Stimulated activated naive CD4-positive, alpha-beta T cell (primary cell): ENCODE results near the gene ITGB3.
"Not testable (repeated sequence)": the region's sequence is repeated elsewhere in the genome, so short reads cannot be mapped to it uniquely, and the experiment has no call there.

Source experiments
- DNase-seq, 6 experiments: peaks; one replicate each; lab custom pipeline; 2025; lab: John Stamatoyannopoulos, UW

The ITGB3 gene

GRCh38 chr17:47253541-47254402 lies at the start of gene ITGB3:
Gene ITGB3 (plus strand): TSS chr17:47253827. CDS start chr17:47253862, 35 bp downstream.
- peak in 5 of 6 experiments; percentile 6 to 38 (median 25) for DNase-seq

DNA sequence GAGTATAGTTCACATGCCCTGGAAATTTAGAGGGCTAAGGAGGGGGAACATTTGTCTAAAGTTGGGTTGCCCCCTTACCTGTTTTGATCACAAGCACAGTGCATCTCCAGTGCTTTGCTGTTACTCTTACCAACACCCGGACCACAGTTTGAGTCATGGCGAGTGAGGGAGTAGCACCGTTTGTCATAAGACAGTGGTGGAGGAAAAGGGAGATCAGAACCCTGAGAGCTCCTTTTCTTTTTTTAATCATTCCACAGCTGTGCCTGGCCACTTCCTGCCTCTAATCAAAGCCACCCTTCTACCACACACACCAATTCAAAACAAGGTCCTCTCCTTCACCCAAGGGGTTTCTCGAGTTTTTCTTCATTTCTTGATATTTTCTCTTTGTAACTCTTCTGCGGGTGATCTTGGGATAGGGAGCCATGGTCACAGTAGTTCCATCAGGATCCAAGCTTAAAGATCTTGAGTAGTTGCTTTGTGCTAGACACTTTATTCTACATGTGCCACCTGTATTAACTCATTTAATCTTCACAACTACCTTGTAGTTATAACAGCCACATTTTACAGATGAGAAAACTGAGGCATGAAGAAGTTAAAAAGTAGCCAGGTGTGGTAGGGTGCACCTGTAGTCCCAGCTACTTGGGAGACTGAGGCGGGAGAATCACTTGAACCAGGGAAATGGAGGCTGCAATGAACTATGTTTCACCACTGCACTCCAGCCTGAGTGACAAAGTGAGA lies 49.5 kb upstream of the ITGB3 start:
- peak in 4 of 6 experiments; percentile 24 to 49 (median 28) for DNase-seq

DNA sequence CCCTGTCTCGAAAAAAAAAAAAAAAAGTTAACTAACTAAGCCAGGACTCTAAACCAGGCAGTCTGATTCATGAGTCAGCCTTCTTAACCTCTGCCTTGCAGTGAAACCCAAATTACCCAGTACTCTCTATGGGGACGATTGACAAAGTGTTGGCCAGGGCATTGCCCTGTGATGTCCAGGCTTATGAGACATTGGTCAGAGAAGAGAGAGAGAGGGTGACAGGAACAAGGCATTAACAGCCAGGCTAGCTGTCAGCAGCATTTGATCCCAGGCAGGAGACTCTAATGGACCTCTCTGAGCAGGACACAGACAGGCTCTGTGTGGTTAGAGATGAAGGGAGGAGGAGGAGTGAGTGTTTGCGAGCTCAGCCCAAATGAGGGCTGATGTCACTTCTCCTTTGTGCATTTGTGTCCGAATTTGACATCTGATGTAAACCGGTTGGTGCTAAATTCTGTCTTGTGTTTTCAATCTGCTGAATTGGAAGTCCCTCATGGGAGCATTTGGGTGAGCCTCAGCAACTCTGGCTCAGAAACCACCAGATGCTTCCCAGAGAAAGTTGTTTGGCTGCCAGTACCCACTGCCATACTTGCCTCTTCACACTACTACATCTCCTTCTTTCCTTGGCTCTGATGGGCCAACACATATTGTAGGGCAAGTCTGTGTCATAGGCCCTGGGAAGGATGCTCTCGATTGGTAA lies 48.8 kb upstream of the ITGB3 start:
- peak in 2 of 6 experiments; percentile 12 to 51 for DNase-seq

- DNase-seq: peak; percentile 19 to 68 (median 42)
Measured at GRCh38 chr17:47205419-47205963, 48.1 kb upstream of the ITGB3 start.

DNA sequence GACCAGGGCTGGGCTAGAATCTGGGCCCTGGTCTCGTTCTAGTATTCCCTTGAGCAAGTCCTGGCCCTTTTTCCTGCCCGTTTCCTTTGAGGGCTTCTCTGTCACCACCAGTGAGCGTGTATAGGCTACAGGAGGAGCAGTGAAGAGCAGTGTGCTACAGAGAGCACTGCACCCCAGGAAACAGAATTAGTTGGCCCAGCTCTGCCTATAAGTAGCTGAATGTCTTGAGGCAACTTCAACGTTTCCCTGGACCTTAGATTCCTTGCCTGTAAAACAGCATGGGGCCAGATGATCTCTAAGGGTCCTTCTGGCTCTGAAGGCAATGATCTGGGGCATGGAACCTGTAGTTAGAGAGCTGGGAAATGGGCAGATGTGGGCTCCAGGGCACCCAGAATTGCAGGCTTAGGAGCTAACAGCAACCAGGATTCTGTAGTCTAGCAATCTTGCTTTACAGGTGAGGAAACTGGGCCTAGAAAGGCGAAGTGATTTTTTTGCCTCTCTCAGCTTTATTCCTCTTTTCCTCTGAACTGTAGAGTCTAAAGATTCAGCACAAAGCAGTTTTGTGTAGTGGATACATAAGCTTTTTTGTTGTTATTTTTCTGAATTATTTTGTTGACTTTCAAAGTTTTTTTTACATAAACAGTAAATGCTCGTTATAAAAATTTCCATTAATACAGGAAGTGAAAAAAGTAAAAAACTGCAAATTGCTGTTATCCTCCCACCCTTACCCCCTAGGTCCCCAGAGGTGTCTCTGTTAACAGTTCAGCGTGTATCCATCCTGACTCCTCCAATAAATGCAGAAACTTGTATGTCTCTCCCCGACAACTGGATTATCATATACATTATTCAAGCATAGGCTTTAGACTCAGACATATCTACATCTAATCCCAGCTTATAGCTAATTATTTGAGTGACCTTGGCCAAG lies 46.2 kb upstream of the ITGB3 start:
- no peak for DNase-seq

DNA sequence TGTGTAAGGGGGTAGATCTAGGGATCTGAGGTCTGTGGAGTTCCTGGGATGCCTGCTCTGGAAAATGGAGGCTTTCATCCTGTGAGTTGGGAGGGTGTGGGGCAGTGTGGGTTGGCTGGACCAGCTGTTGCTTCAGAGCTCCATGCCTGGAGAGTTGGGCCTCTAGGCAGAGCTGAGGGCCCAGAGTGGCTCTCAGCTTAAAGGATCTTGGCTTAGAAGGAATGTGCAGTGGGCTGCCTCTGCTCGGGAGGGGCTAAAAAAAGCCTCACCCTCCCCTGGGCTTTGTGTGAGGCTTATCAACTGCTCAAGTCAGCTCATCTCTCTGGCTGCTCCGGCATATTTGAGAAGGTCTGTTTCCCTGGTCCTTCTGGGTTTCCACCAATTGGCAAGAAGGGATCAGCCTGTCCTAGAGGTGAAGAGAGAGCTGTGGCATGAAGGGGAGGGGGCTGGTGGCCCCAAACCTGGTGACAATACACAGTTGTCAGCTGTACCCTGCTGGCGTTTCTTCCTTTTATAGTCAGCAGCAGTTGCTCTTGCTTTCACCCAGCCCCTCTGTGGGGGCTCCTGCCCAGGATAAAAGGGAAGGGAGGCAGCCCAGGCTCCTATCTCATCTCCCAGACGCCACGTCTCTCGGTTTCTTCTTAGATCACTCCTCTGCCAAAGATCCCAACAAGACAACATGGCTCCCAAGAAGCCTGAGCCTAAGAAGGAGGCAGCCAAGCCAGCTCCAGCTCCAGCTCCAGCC lies 44.7 kb upstream of the ITGB3 start, which contains the start of gene MYL4:
Gene MYL4 (plus strand): TSS at position 605 of the 745 bp plus-strand sequence. CDS start 75 bp downstream, at position 680.
- no peak for DNase-seq

DNA sequence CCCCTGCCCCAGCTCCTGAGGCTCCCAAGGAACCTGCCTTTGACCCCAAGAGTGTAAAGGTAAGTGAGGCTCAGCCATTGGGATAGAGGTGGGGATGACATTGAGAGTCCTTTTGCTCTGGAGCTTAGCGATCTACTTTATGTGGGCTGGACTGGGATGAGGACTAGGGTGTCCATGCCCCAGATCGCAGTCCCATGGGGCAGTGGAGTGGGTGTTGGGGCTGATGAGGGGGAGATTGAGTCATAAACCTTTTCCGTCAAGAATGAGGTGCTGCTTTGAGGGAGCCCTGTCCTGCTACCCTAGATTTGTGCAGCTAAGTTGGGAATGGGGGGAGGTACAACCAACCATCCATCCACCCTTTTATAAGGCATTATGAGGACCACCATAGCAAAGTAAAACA lies 44.1 kb upstream of the ITGB3 start:
- no peak for DNase-seq

DNA sequence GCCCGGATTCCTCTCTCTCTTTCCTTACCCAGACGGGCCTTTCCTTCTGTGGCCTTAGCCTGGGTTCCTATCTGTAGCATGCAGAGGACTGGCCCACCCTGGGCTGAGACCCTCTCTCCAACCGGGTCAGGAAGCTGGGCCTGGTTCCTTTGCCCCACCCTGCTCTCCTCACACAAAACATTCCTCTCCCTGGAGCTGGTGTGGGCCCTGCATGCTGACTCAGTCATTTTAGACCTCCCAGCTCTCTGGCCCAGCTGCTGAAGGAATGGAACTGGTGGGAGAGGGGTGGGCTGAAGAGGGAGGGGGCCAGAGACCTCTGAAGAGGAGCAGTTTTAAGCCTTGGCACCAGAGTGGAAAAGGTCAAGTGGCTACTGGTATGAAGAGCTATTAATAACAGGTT lies 43.5 kb upstream of the ITGB3 start:
- DNase-seq: no peak

DNA sequence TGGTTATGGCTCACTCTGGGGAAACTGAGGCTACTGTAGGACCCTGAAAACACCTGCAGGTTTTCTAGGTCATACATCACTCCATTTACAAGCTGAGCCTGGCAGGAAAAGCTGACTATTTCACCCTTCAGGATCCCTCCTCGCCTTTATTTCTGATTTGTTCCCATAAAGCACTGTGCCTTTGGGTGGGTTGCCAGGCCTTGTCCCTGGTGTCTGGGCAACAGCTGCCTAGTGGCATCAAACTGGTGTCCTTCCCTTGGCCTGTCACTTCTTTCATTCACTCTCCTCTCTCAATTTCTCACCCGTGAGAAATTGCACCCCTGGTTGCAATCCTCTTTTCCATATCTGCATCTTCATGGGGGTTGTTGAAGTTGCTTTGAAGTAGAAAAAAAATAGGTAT lies 42.8 kb upstream of the ITGB3 start:
- no peak for DNase-seq

DNA sequence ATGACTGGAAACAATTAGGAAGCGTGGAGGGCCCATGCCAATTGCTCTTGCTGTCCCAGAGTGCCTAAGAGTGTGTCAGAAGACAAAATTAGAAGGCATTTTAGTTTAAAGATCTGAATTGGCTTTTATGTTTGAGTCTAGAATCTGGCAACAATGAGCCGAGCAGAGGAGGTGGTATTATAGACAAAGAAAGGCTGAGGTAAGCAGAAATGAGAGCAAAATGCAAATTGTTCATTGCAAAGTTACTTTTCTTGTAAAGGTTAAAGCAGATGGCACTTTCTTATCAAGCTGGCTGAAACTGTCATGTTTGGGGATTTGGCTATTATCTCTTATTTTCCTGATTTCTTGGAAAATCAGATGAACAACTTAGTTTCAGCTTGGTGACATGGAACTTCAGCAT lies 41.2 kb upstream of the ITGB3 start:
- no peak for DNase-seq

- DNase-seq: no peak
Measured at GRCh38 chr17:47213540-47213939, 40.1 kb upstream of the ITGB3 start.

DNA sequence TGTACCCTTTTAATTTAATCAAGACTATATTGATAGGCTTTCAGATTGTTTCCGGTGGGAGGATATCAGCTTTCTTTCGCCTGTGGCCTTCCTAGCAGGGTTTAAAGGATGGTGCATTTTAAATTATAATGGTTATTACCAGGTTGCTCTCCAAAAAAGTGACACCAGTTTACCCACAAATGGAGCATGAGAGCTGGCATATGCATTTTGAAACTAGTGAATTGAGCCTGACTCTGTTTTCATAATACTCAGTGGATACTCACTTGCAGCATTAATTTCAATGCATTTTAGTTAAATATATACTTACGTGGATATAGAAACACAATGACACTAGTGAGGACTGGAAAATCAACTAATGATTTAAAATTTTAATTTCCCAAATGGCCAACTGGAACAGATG lies 38.7 kb upstream of the ITGB3 start:
- DNase-seq: no peak

DNA sequence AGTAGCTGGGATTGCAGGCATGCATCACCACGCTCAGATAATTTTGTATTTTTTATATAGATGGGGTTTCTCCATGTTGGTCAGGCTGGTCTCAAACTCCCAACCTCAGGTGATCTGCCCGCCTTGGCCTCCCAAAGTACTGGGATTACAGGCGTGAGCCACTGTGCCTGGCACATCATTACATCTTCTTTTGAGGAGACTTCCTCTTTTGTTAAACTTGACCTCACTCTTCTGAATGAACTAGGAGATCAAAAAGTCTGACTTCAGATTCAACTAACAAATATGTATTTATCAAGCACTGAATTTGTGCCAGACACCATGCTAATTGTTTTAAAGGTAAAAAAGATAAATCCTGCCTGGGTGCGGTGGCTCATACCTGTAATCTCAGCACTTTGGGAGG lies 36.8 kb upstream of the ITGB3 start:
- DNase-seq: not testable (repeated sequence)

- peak in 3 of 6 experiments; percentile 25 to 46 (median 44) for DNase-seq
Measured at GRCh38 chr17:47217279-47217678, 36.3 kb upstream of the ITGB3 start.

GRCh38 chr17:47218896-47219430 lies 34.7 kb upstream of the ITGB3 start:
- no peak for DNase-seq

- no peak for DNase-seq
Measured at GRCh38 chr17:47219621-47220475, 33.8 kb upstream of the ITGB3 start.

DNA sequence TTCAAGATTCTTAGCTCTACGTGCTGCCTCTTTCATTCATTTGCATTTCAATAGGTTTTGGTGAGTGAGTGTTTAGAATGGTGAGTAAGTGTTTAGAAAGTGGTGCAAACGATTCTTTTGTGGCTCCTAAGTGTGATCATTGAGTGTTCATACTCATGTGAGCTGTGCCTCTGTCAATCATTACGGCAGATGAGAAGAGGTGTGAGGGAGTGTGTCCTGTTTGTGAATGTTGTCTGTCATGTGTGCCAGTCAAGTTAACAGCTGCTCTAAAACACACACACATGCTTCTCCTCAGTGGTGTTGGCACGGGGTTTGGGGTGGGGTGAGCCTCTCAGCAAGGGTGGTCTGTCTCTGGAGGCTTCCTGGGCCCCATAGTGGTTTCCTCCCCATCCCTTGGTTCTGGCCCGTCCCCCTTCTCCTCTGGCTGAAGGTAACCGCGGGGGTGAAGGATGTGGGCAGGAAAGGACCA lies 33.1 kb upstream of the ITGB3 start:
- peak in 2 of 6 experiments; percentile 4 to 8 for DNase-seq

- DNase-seq: no peak
Measured at GRCh38 chr17:47221154-47221553, 32.5 kb upstream of the ITGB3 start.

- no peak for DNase-seq
Measured at GRCh38 chr17:47222047-47222446, 31.6 kb upstream of the ITGB3 start.
